SK-N-SH (cell line): ENCODE results near the gene NDUFV2.

Experiments used
- CHD2 ChIP-seq: fragments of 150-350 bp; IDR thresholded peaks from 2 replicates; pipeline ENCODE4 v1.6.1; 2018; ENCODE audit warnings: low read length; ENCODE audit not compliant: partially characterized antibody
- EP300 ChIP-seq, 2 experiments: IDR thresholded peaks; 2 replicates each; pipeline versions ENCODE4 v1.4.0 to v1.6.1; 2012; ENCODE audit warnings: borderline replicate concordance in 1 of 2, low read depth in 1 of 2, low read length in 1 of 2
- JUND ChIP-seq: IDR thresholded peaks from 2 replicates; pipeline ENCODE4 v1.4.0; 2012
- MEF2A ChIP-seq: IDR thresholded peaks from 2 replicates; pipeline ENCODE4 v1.4.0; 2012; ENCODE audit warnings: low read depth, borderline replicate concordance
- RAD21 ChIP-seq: IDR thresholded peaks from 2 replicates; pipeline ENCODE4 v1.6.1; 2012; ENCODE audit warnings: mild to moderate bottlenecking, low read length
- RFX5 ChIP-seq: IDR thresholded peaks from 2 replicates; pipeline ENCODE4 v1.6.1; 2012; ENCODE audit warnings: mild to moderate bottlenecking, improper control_type of control experiment, low read length
- SMC3 ChIP-seq: IDR thresholded peaks from 2 replicates; pipeline ENCODE4 v1.6.1; 2012; ENCODE audit warnings: low read depth, low read length, improper control_type of control experiment
- TAF1 ChIP-seq: IDR thresholded peaks from 2 replicates; pipeline ENCODE4 v1.6.1; 2012; ENCODE audit warnings: low read depth, mild to moderate bottlenecking, low read length, moderate library complexity, borderline replicate concordance
- TCF12 ChIP-seq: IDR thresholded peaks from 2 replicates; pipeline ENCODE4 v1.4.0; 2012
- YY1 ChIP-seq: IDR thresholded peaks from 2 replicates; pipeline ENCODE4 v1.4.0; 2012; ENCODE audit warnings: low read depth, mild to moderate bottlenecking
- TF ChIP-seq, protein P1 (sequence below): fragments of 200-600 bp; sonication (generic); IDR thresholded peaks from 2 replicates; pipeline ENCODE4 v1.6.1; 2017; ENCODE audit warnings: antibody characterized with exemption, mild to moderate bottlenecking, moderate library complexity
- TF ChIP-seq, protein P2 (sequence below): IDR thresholded peaks from 2 replicates; pipeline ENCODE4 v1.6.1; 2012; ENCODE audit warnings: mild to moderate bottlenecking, low read depth, low read length, moderate library complexity
- TF ChIP-seq, protein P3 (sequence below): fragments of 150-350 bp; IDR thresholded peaks from 2 replicates; pipeline ENCODE4 v1.6.1; 2017; ENCODE audit warnings: antibody characterized with exemption, low read length, low read depth, borderline replicate concordance

DNA sequence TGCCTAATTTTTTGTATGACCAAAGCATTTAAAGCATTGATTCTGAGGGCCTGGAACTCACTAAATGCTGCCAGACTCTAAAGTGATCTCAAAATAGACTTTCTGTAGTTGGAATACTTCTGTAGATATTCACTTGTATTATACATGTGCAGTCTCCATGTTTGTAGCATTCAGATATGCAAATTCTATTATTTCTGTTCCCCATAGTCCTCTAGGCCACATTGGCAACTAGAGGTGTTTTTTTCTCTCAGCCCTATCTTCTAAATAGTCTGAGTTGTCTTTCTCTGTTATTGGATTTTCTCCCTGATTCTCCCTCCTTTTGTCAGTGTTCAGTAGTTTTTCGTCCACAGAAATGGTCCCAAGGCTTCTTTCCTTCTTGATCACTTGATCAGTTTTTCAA lies 72.6 kb downstream of the NDUFV2 start:
- TF ChIP-seq EP300 (IDR thresholded peaks at IDR 0.05; ENCODE audit: borderline replicate concordance in 1 of 2, low read depth in 1 of 2, low read length in 1 of 2) (no peak), YY1 (no peak), CHD2 (no peak), TAF1 (no peak), RAD21 (no peak), SMC3 (no peak), RFX5 (no peak), MEF2A (no peak), JUND (no peak), TCF12 (no peak)
- TF ChIP-seq, protein P1, sequence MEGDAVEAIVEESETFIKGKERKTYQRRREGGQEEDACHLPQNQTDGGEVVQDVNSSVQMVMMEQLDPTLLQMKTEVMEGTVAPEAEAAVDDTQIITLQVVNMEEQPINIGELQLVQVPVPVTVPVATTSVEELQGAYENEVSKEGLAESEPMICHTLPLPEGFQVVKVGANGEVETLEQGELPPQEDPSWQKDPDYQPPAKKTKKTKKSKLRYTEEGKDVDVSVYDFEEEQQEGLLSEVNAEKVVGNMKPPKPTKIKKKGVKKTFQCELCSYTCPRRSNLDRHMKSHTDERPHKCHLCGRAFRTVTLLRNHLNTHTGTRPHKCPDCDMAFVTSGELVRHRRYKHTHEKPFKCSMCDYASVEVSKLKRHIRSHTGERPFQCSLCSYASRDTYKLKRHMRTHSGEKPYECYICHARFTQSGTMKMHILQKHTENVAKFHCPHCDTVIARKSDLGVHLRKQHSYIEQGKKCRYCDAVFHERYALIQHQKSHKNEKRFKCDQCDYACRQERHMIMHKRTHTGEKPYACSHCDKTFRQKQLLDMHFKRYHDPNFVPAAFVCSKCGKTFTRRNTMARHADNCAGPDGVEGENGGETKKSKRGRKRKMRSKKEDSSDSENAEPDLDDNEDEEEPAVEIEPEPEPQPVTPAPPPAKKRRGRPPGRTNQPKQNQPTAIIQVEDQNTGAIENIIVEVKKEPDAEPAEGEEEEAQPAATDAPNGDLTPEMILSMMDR: no peak
- TF ChIP-seq, protein P2, sequence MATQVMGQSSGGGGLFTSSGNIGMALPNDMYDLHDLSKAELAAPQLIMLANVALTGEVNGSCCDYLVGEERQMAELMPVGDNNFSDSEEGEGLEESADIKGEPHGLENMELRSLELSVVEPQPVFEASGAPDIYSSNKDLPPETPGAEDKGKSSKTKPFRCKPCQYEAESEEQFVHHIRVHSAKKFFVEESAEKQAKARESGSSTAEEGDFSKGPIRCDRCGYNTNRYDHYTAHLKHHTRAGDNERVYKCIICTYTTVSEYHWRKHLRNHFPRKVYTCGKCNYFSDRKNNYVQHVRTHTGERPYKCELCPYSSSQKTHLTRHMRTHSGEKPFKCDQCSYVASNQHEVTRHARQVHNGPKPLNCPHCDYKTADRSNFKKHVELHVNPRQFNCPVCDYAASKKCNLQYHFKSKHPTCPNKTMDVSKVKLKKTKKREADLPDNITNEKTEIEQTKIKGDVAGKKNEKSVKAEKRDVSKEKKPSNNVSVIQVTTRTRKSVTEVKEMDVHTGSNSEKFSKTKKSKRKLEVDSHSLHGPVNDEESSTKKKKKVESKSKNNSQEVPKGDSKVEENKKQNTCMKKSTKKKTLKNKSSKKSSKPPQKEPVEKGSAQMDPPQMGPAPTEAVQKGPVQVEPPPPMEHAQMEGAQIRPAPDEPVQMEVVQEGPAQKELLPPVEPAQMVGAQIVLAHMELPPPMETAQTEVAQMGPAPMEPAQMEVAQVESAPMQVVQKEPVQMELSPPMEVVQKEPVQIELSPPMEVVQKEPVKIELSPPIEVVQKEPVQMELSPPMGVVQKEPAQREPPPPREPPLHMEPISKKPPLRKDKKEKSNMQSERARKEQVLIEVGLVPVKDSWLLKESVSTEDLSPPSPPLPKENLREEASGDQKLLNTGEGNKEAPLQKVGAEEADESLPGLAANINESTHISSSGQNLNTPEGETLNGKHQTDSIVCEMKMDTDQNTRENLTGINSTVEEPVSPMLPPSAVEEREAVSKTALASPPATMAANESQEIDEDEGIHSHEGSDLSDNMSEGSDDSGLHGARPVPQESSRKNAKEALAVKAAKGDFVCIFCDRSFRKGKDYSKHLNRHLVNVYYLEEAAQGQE: no peak
- TF ChIP-seq, protein P3, sequence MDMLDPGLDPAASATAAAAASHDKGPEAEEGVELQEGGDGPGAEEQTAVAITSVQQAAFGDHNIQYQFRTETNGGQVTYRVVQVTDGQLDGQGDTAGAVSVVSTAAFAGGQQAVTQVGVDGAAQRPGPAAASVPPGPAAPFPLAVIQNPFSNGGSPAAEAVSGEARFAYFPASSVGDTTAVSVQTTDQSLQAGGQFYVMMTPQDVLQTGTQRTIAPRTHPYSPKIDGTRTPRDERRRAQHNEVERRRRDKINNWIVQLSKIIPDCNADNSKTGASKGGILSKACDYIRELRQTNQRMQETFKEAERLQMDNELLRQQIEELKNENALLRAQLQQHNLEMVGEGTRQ: no peak
